ENCODE data around the gene OR10H2. TPM values are rescaled to one million over a fixed set of nuclear protein-coding genes. Genes with fewer than 3 reads are reported as not detected.
"Not testable (repeated sequence)": the region's sequence is repeated elsewhere in the genome, so short reads cannot be mapped to it uniquely, and the experiment has no call there.

The OR10H2 gene
- total RNA-seq, 1 experiment from 2014 or later = not detected

- DNase-seq (ENCODE audit: low read depth, low spot score) = no peak
- in situ Hi-C loops (cut with HindIII; ENCODE audit: low pct_unique_long_range_greater_than_20kb, low sequenced_read_pairs) = no loop called here
These were observed 13.0 kb downstream of the OR10H2 start for GRCh38 chr19:15740785-15741184.

GRCh38 chr19:15748239-15748638, 20.4 kb downstream of the OR10H2 start:
- in situ Hi-C loops (cut with HindIII; ENCODE audit: low pct_unique_long_range_greater_than_20kb, low sequenced_read_pairs) = no loop called here
- DNase-seq (ENCODE audit: low read depth, low spot score) = no peak

DNA sequence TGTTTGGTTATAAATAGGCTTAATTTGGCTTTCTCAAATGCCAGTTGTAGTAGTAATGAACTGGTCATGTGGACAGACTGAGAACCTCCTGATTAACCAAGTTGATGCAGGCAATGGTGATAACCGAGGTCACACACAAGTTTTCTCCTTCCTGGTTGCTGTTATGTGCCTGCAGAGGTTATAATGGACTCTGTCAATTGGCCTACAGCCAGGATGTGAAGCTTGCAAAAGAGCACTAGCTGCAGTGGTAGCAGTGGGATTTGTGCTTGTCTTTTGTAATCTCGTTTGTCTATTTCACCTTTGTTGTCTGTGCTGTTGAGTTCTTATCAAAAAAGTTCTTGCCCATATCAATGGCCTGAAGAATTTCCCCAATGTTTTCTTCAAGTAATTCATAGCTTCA, 30.6 kb downstream of the OR10H2 start:
- DNase-seq (ENCODE audit: low read depth, low spot score) = peak; percentile 7
- in situ Hi-C loops (cut with HindIII; ENCODE audit: low pct_unique_long_range_greater_than_20kb, low sequenced_read_pairs) = no loop called here

DNA sequence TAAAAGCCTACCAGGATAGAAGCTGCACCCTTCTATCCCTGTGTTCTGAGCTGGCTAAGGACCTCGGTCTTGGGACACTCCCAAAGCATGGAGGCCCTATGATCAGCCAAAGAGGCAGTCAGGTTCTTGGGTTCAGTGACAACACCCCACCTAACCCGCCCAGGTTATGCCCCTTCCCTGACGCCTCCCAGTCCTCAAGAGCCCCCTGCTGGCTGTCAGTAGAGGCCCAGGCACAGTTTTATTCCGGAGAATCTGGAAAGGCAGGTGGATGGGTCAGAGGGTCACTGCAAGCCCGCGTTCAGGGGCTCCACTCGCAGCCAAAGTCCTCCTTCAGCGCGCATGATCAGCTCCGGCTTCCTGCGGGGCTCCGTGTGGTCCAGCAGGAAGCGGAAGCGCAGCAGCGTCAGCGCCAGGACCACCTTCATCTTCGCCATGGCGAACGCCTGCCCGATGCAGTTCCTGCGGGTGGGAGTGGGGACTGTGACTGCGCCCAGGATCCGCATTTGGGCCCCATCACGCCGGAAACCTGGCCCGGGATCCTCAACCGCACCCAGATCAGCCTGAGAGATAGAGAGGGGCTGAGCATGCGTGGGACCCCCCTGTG, 32.2 kb downstream of the OR10H2 start:
- peak; percentile 36 for DNase-seq (ENCODE audit: low read depth, low spot score)

GRCh38 chr19:15769586-15769985, 41.8 kb downstream of the OR10H2 start:
- in situ Hi-C loops (cut with HindIII; ENCODE audit: low pct_unique_long_range_greater_than_20kb, low sequenced_read_pairs) = no loop called here
- DNase-seq (ENCODE audit: low read depth, low spot score) = no peak

More for the DNA sequence above, 32.2 kb downstream of the OR10H2 start:
- in situ Hi-C loops (cut with HindIII; ENCODE audit: low pct_unique_long_range_greater_than_20kb, low sequenced_read_pairs) = no loop called here

GRCh38 chr19:15774159-15774558, 46.3 kb downstream of the OR10H2 start:
- in situ Hi-C loops (cut with HindIII; ENCODE audit: low pct_unique_long_range_greater_than_20kb, low sequenced_read_pairs); DNase-seq (ENCODE audit: low read depth, low spot score): not testable (repeated sequence)

- no peak for DNase-seq (ENCODE audit: low read depth, low spot score)
- in situ Hi-C loops (cut with HindIII; ENCODE audit: low pct_unique_long_range_greater_than_20kb, low sequenced_read_pairs) = no loop called here
These were observed 47.4 kb downstream of the OR10H2 start for GRCh38 chr19:15775249-15775648.

DNA sequence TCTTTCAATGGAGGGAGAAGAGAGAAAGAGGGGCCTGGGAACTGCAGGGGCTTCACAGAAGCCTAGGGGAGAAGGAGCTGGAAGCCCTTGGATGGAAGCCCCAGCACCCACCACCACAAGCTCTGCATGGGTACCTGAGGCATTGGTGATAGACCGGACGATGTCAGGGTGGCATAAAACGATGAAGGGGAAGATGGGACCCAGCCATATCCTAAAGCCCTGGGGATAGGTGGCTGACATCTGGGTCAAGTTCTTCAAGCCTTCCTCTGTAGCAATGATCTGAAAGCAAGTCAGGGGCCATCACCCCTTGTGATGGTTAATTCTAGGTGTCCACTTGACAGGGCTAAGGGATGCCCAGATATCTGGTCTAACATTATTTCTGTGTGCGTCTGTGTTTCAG, 48.4 kb downstream of the OR10H2 start:
- in situ Hi-C loops (cut with HindIII; ENCODE audit: low pct_unique_long_range_greater_than_20kb, low sequenced_read_pairs) = no loop called here
- no peak for DNase-seq (ENCODE audit: low read depth, low spot score)

DNA sequence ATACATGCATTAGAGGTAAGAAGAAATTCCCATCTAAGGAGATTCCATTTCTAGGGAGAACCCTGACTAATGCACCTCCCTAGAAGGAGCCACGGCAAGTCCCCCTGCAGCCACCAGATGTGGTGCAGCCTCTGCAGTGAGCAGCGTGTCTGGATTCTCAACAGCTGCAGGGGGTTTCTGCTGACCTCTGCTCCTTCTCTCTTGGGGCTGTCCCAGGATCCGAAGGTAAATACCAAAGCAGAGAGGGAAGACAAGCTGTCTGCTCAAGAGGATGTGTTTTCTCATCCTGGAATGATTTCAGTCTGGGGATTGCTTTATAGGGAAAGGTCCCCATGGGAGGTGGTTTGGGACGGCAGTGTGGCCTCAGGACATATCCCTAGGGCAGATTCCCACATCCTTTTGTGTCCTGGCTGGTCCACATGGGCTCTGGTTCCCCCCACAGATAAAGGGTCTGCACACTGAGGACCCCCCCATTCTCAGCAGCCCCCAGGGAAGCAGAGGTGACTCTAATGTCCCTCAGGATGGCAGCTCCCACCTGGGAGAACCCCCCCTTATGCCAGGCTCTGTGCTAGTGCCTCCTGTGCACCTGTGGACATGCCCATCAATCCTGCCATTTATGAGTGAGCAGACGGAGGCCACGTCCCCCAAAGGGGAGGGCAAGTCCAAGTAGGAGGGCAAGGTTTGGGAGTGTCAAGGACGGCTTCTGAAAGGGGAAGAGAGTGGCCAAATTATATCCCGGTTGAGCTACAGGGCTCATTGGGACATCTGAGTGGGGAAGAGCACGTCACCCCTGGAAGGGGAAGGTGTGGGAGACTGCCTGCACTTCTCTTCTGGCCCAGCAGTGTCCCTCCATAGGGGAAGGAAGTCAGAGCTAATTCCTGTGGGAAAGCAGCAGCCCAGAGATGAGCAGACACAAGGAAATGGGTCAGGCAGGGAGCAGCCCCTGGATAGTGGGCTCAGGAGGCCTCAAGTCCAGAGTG, 49.5 kb downstream of the OR10H2 start:
- in situ Hi-C loops (cut with HindIII; ENCODE audit: low pct_unique_long_range_greater_than_20kb, low sequenced_read_pairs) = no loop called here
- DNase-seq (ENCODE audit: low read depth, low spot score) = no peak

Other genes with a start within 250 kb of the OR10H2 start
- gene PGLYRP2, start 248.5 kb upstream of the OR10H2 start, total RNA-seq (2014; rRNA removed; shearing (Covaris generic)) = not detected in 2 replicates
- not detected in 2 replicates for gene CYP4F22, start 219.5 kb upstream of the OR10H2 start, total RNA-seq (2014; rRNA removed; shearing (Covaris generic))
- gene CYP4F8, start 112.8 kb upstream of the OR10H2 start, total RNA-seq (2014; rRNA removed; shearing (Covaris generic)) = not detected in 2 replicates
- not detected in 2 replicates for gene CYP4F3, start 87.1 kb upstream of the OR10H2 start, total RNA-seq (2014; rRNA removed; shearing (Covaris generic))
- not detected in 2 replicates for gene CYP4F12, start 54.9 kb upstream of the OR10H2 start, total RNA-seq (2014; rRNA removed; shearing (Covaris generic))
- gene OR10H3, start 10.0 kb downstream of the OR10H2 start, total RNA-seq (2014; rRNA removed; shearing (Covaris generic)) = not detected in 2 replicates
- gene OR10H5, start 59.6 kb downstream of the OR10H2 start, total RNA-seq (2014; rRNA removed; shearing (Covaris generic)) = not detected in 2 replicates
- not detected in 2 replicates for gene OR10H1, start 87.6 kb downstream of the OR10H2 start, total RNA-seq (2014; rRNA removed; shearing (Covaris generic))
- gene CYP4F2, start 170.1 kb downstream of the OR10H2 start, total RNA-seq (2014; rRNA removed; shearing (Covaris generic)) = not detected in 2 replicates
- gene CYP4F11, start 206.5 kb downstream of the OR10H2 start, total RNA-seq (2014; rRNA removed; shearing (Covaris generic)) = 0.72 and 0.79 TPM in 2 replicates
- gene OR10H4, start 221.0 kb downstream of the OR10H2 start, total RNA-seq (2014; rRNA removed; shearing (Covaris generic)) = not detected in 2 replicates